Activated CD4-positive, alpha-beta T cell treated with anti-CD3 and anti-CD28 coated beads, Interleukin-2, amount 10 ng/mL, durations not matched to agents 7 days and 5 days (primary cell): ENCODE measurements around the gene GBP4. TPM values are rescaled to one million over a fixed set of nuclear protein-coding genes. Genes with fewer than 3 reads are reported as not detected.

Experiments used
- total RNA-seq, 2 experiments: library from RNA; stranded (reverse); gene quantifications; one replicate each; pipeline ENCODE4 v1.2.3, GENCODE V29; 2021

The GBP4 gene
- total RNA-seq, 2 experiments from 2014 or later, result 120 to 129 TPM

Other genes with a start within 250 kb of the GBP4 start
- 10 to 100 TPM; 31.4 to 36.2 TPM for gene KYAT3, start 206.3 kb downstream of the GBP4 start, total RNA-seq
- 10 to 100 TPM; 20.0 to 22.5 TPM for gene RBMXL1, start 206.3 kb downstream of the GBP4 start, total RNA-seq
- 10 to 100 TPM; 39.2 to 39.7 TPM for gene GBP3, start 176.1 kb downstream of the GBP4 start, total RNA-seq
- gene GBP1, start 133.7 kb downstream of the GBP4 start, total RNA-seq, result 100 to 1,000 TPM; 272 to 292 TPM
- 100 to 1,000 TPM; 237 to 270 TPM for gene GBP2, start 72.8 kb downstream of the GBP4 start, total RNA-seq
- not detected for gene GBP7, start 22.9 kb downstream of the GBP4 start, total RNA-seq
- gene GBP5, start 73.9 kb upstream of the GBP4 start, total RNA-seq, result 100 to 1,000 TPM; 370 to 405 TPM
- under 1 TPM; 0.27 to 0.31 TPM for gene GBP6, start 165.1 kb upstream of the GBP4 start, total RNA-seq